HG02759 (cell line): ENCODE measurements around the gene SPATC1L.

Experiments
- ATAC-seq: cut with Tn5 transposase; IDR thresholded peaks from one replicate; pipeline ENCODE4 v1.9.1; 2021; ENCODE audit warnings: mild to moderate bottlenecking, moderate library complexity; ENCODE audit not compliant: unreplicated experiment

Gene SPATC1L

GRCh38 chr21:46137908-46138307, 46.4 kb downstream of the SPATC1L start:
- no peak for ATAC-seq

- ATAC-seq, result no peak
These were observed 47.4 kb downstream of the SPATC1L start for GRCh38 chr21:46136739-46137349.

DNA sequence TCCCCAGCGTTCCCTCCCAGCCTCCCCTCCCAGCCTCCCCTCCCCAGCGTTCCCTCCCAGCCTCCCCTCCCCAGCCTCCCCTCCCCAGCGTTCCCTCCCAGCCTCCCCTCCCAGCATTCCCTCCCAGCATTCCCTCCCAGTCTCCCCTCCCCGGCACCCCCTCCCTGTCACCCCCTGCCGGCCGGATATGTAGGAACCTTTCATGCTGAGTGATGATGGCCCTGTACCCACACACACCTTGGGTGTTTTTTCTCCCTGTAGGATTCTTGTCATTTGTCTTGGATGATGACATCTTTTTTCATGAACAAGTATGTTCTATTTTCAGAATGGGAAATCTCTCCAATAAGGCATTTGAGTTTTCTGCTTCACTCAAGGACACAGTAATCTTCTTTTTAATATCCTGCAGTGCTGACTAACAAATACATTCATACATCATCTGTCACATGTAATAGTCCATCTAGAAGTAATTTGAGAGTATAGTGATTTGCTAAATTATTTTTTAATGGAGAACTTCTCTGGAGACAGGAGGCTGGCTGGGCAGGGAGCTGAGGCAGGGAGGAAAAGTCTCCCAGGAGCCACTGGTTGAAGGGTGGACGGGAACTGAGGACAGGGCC, 48.4 kb downstream of the SPATC1L start:
- ATAC-seq, result no peak

DNA sequence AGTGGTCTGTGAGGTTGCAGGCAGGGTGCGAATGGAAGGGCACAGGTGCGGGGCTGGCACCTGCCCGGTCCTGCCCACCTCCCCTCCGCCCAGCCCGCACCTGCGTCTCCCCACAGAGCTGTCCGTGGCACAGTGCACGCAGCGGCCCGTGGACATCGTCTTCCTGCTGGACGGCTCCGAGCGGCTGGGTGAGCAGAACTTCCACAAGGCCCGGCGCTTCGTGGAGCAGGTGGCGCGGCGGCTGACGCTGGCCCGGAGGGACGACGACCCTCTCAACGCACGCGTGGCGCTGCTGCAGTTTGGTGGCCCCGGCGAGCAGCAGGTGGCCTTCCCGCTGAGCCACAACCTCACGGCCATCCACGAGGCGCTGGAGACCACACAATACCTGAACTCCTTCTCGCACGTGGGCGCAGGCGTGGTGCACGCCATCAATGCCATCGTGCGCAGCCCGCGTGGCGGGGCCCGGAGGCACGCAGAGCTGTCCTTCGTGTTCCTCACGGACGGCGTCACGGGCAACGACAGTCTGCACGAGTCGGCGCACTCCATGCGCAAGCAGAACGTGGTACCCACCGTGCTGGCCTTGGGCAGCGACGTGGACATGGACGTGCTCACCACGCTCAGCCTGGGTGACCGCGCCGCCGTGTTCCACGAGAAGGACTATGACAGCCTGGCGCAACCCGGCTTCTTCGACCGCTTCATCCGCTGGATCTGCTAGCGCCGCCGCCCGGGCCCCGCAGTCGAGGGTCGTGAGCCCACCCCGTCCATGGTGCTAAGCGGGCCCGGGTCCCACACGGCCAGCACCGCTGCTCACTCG, 52.2 kb downstream of the SPATC1L start:
- no peak for ATAC-seq

GRCh38 chr21:46131588-46131837, 52.7 kb downstream of the SPATC1L start:
- ATAC-seq, result no peak

- no peak for ATAC-seq
These were observed 53.2 kb downstream of the SPATC1L start for GRCh38 chr21:46130831-46131587.

DNA sequence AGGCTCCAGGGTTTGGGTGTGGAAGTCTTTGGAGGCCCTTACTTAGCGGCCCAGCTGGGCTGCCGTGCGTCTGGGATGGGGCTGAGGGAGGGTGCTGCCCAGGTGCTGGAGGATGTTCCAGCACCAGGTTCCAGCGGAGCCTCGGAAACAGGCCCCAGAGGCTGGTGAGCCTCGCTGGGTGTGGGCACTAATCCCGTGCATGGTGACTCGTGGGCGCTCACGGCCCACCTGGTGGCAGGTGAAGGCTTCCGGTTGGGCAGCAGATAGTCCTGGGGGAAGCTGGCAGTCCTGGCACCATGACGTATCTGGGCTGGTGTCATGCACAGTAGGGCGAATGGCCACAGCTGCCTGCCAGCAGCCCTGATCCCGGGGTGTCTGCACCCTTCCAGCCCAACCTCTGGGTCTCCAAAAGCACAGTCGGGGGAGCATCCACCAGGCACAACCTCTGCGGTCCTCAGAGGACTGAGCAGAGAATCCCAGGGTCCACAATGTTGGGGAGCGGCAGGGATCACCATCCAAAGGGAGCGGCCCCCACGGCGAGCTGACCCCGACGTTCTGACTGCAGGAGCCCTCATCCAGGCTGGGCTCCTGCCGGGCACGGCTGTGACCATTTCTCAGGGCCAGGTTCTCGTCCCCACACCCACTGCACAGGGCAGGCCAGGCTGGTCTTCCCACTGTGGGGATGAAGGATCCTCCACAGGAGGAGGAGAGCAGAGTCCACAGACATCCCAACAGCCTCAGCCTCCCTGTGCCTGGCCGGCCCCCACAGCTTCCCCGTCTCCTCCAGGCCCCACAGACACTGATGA, 54.2 kb downstream of the SPATC1L start:
- ATAC-seq, result no peak

DNA sequence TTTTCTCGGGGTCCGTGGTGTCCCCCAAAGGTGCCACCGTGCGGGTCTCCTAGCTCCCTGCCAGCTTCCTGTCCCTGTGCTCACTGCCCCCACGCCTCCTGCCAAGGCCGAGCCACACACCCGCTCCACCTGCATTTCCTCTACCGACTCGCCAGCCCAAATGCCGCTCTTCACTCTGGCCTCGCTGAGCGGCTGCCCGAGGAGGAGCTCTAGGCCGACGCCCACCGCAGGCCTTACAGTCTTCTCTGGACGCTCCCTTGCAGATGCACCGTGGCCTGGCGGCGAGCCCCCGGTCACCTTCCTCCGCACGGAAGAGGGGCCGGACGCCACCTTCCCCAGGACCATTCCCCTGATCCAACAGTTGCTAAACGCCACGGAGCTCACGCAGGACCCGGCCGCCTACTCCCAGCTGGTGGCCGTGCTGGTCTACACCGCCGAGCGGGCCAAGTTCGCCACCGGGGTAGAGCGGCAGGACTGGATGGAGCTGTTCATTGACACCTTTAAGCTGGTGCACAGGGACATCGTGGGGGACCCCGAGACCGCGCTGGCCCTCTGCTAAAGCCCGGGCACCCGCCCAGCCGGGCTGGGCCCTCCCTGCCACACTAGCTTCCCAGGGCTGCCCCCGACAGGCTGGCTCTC, 55.2 kb downstream of the SPATC1L start:
- no peak for ATAC-seq

GRCh38 chr21:46128106-46128932, 55.9 kb downstream of the SPATC1L start:
- no peak for ATAC-seq

DNA sequence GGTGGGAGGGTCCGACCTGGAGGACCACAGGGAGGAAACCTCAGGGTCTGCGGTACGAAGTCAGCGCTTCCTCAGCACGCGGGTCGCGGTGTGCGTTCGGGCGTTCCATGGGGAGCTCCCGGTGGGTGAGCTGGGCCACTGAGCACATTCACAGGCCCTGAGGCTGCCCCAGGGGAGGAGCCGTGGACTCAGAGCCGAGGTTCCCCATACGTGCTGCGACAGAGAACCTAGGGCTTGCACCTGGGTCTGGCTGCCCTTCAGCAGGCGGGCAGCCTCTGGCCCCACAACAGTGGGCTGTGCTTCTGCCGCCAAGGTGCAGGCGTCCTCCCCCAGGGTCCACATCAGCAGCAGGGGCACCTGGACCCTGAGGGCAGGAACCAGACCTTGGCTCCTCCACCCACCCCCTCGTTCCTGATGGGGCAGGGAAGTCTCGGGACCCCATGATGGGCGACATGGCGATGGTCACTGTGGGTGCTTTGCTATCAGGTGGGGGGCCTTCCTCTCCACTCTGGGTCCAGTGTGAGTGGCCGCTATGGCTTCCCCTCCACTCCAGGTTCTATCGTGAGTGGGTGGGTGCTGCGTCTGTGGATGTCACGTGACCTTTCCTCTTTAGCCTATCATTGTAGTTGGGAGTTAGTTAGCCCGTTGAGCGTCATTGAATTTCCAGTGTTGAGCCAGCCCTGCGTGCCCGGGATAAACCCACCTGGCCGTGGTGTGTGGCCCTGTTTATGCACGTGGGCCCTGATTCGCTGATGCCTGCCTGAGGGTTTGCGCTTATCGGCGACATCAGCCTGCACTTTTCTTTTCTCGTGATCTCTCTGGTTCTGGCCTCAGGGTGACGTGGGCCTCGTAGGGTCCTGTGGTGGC, 56.8 kb downstream of the SPATC1L start:
- no peak for ATAC-seq

GRCh38 chr21:46126309-46127238, 57.7 kb downstream of the SPATC1L start:
- no peak for ATAC-seq

DNA sequence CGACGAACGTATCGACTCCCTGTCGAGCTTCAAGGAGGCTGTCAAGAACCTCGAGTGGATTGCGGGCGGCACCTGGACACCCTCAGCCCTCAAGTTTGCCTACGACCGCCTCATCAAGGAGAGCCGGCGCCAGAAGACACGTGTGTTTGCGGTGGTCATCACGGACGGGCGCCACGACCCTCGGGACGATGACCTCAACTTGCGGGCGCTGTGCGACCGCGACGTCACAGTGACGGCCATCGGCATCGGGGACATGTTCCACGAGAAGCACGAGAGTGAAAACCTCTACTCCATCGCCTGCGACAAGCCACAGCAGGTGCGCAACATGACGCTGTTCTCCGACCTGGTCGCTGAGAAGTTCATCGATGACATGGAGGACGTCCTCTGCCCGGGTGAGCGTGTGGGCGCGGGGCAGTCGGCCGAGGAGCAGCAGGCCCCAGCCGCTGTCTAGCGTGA, 58.4 kb downstream of the SPATC1L start:
- ATAC-seq, result no peak

GRCh38 chr21:46124926-46125845, 59.1 kb downstream of the SPATC1L start:
- ATAC-seq, result no peak

DNA sequence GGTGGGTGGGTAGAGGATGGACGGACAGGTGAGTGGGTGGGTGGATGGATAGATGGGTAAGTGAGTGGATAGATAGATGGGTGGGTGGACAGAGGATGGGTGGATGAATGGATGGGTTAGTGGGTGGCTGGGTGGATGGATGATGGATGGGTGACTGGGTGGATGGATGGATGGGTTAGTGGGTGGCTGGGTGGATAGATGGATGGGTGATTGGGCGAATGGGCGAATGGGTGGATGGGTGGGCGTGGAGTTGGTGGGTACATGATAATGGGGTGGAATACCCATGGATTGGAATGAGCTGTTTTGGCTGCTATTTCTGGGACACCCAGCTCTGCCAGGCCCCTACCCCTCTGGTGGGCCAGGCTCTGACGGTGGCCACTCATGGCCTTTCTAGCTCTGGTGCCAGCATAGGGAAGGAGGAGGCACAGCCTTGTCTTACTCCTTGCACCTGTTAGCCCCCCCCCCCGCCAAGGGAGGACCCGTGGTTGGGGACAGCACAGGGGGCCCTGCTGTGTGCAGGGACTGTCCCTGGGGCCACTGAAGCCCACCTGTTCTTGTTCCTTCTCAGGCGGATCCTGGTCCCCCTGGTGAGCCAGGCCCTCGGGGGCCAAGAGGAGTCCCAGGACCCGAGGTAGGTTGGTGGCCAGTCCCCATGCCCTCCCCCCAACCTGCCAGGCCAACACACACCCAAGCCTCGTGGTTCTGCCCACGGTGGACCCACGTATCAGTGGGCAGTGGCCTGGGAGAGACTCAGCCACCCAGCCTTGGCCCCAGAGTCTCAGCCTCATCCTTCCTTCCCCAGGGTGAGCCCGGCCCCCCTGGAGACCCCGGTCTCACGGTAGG, 60.0 kb downstream of the SPATC1L start:
- ATAC-seq, result no peak
